CD4-positive, alpha-beta T cell (primary cell): ENCODE results near the gene CEP97. TPM values are rescaled to one million over a fixed set of nuclear protein-coding genes. Genes with fewer than 3 reads are reported as not detected.
A peak's percentile ranks its signal among the peaks of the same experiment; 100 is the strongest.

ENCODE experiments used
- ATAC-seq: fragments of 200-7000 bp; cut with Tn5 transposase; one replicate; pipeline ENCODE4 v1.10.0; 2022; ENCODE audit warnings: mild to moderate bottlenecking; ENCODE audit not compliant: poor library complexity
- CTCF ChIA-PET: fragments of 350-600 bp; sonication (Branson Sonifier 250); formaldehyde crosslinking; loops from one replicate; lab custom pipeline; 2021; ENCODE audit warnings: antibody characterized with exemption, inconsistent platforms; lab: Charles Lee
- POLR2A ChIA-PET: fragments of 350-600 bp; sonication (Branson Sonifier 250); formaldehyde crosslinking; loops from one replicate; lab custom pipeline; 2021; ENCODE audit warnings: antibody characterized with exemption, inconsistent platforms; lab: Charles Lee
- DNase-seq, 14 experiments: peaks; one replicate each; pipeline ENCODE4 v3.0.0-alpha.2; 2013 to 2020; ENCODE audit warnings: mixed read lengths in 2 of 14
- H3K27ac ChIP-seq, 2 donors: one replicate each; pipeline versions ENCODE4 v1.5.1 to v1.7.0; 2013; ENCODE audit warnings: low read length in 2 of 2, low read depth in 1 of 2, mild to moderate bottlenecking in 1 of 2
- H3K27me3 ChIP-seq, 2 experiments: 1 replicate in 1 of 2; 2 replicates in 1 of 2; pipeline versions ENCODE4 v1.6.1 to v1.7.0; 2013; ENCODE audit warnings: low read length in 2 of 2, control low read depth in 1 of 2, mild to moderate bottlenecking in 1 of 2, moderate library complexity in 1 of 2; ENCODE audit not compliant: insufficient read depth in 2 of 2, control insufficient read depth in 1 of 2
- H3K36me3 ChIP-seq: one replicate; pipeline ENCODE4 v1.6.1; 2013; ENCODE audit warnings: low read length, control low read depth; ENCODE audit not compliant: insufficient read depth
- H3K4me1 ChIP-seq: one replicate; pipeline ENCODE4 v1.6.1; 2013; ENCODE audit warnings: low read length, control low read depth; ENCODE audit not compliant: insufficient read depth
- H3K4me3 ChIP-seq: one replicate; pipeline ENCODE4 v1.5.1; 2013; ENCODE audit warnings: mild to moderate bottlenecking, low read length, moderate library complexity
- H3K9me3 ChIP-seq, 2 experiments: 1 replicate in 1 of 2; 2 replicates in 1 of 2; pipeline versions ENCODE4 v1.6.1 to v1.7.0; 2013; ENCODE audit warnings: low read length in 2 of 2, mild to moderate bottlenecking in 2 of 2, control low read depth in 1 of 2, moderate library complexity in 1 of 2; ENCODE audit not compliant: control insufficient read depth in 1 of 2, insufficient read depth in 1 of 2
- H3K27ac Mint-ChIP-seq: one replicate; pipeline ENCODE4 v1.8.0; 2020; ENCODE audit warnings: mixed read lengths
- H3K27me3 Mint-ChIP-seq: one replicate; pipeline ENCODE4 v1.8.0; 2021; ENCODE audit warnings: mixed read lengths
- H3K36me3 Mint-ChIP-seq: one replicate; pipeline ENCODE4 v1.8.0; 2021; ENCODE audit warnings: low read depth, mixed read lengths
- H3K4me1 Mint-ChIP-seq: one replicate; pipeline ENCODE4 v1.8.0; 2021; ENCODE audit warnings: low read depth, mixed read lengths
- H3K4me3 Mint-ChIP-seq: one replicate; pipeline ENCODE4 v1.8.0; 2020; ENCODE audit warnings: mild to moderate bottlenecking, mixed read lengths
- H3K9me3 Mint-ChIP-seq: one replicate; pipeline ENCODE4 v1.8.0; 2020; ENCODE audit warnings: mixed read lengths
- intact Hi-C, 2 experiments: fragments of 100-400 bp; cut with DNase I in 1 of 2; cut with micrococcal nuclease in 1 of 2; formaldehyde crosslinking; loops; one replicate each; pipeline versions ENCODE4 v1.15.1 to v1.9.0; 2023 to 2025; cut with DNase I, micrococcal nuclease
- total RNA-seq, 174 experiments: library from RNA in 2 of 174; stranded (reverse) in 2 of 174; gene quantifications; one replicate each; pipeline ENCODE4 v1.2.3 and lab custom pipeline; 2021 to 2026
- TF ChIP-seq, protein P1 (sequence below): fragments of 200-600 bp; IDR thresholded peaks from one replicate; pipeline ENCODE4 v1.8.0; 2022; ENCODE audit warnings: antibody characterized with exemption, mild to moderate bottlenecking

The CEP97 gene
- total RNA-seq, 2 experiments from 2014 or later = 6.3 to 6.6 TPM

DNA sequence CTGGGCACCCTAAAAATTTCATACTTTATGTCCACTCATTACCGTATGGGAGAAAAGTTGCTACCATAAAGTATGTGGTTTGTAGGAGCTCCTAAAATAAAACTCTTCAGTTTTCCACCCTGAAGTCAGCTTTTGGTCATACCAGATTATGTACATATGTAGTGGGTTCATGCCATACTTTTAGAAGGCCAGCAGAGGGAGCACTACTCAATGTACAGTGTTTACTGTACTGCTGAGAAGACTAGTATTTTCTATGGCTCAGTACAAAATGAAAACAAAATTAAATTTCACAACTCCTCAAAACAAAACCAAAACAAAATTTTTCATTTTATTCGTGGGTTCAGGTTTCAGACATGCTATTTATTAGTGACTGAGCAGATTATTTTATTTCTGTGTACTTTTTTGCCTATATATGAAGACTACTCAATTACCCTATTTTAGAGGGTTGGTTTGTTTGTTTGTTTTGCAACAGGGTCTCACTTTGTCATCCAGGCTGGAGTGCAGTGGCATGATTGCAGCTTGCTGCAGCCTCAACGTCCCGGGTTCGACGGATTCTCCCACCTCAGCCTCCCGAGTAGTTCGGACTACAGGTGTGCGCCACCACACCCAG lies 78.9 kb downstream of the CEP97 start:
- peak; percentile 100 for ATAC-seq
- H3K4me3 Mint-ChIP-seq = no peak overlapping the region
- H3K4me1 Mint-ChIP-seq = peaks cover 49% of the 10 kb centered on the region
- no peaks in the 10 kb centered on the region for H3K9me3 Mint-ChIP-seq
- peaks cover 8% of the 10 kb centered on the region for H3K4me1 ChIP-seq
- H3K27ac Mint-ChIP-seq = peak overlapping the region; percentile 76
- DNase-seq = peak in 11 of 14 experiments; percentile 15 to 89 (median 43)
- no peak overlapping the region for H3K27ac ChIP-seq
- TF ChIP-seq, protein P1, sequence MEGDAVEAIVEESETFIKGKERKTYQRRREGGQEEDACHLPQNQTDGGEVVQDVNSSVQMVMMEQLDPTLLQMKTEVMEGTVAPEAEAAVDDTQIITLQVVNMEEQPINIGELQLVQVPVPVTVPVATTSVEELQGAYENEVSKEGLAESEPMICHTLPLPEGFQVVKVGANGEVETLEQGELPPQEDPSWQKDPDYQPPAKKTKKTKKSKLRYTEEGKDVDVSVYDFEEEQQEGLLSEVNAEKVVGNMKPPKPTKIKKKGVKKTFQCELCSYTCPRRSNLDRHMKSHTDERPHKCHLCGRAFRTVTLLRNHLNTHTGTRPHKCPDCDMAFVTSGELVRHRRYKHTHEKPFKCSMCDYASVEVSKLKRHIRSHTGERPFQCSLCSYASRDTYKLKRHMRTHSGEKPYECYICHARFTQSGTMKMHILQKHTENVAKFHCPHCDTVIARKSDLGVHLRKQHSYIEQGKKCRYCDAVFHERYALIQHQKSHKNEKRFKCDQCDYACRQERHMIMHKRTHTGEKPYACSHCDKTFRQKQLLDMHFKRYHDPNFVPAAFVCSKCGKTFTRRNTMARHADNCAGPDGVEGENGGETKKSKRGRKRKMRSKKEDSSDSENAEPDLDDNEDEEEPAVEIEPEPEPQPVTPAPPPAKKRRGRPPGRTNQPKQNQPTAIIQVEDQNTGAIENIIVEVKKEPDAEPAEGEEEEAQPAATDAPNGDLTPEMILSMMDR = peak; percentile 93
- peaks cover 81% of the 10 kb centered on the region for H3K36me3 Mint-ChIP-seq
- peaks cover 34% of the 10 kb centered on the region for H3K36me3 ChIP-seq
- no peaks in the 10 kb centered on the region for H3K9me3 ChIP-seq
- CTCF ChIA-PET = interaction anchor here (0.6 to 2.1 kb wide), 22 partner anchors 8 to 733 kb away, joined by 3 to 15 read pairs (median 6); partner anchors contain the start of genes NFKBIZ, NXPE3 and RPL24
- intact Hi-C loops = loop anchor here (5.0 kb wide), 1 partner anchor 106 kb away; no protein-coding TSS in a partner anchor
- H3K4me3 ChIP-seq = no peak overlapping the region
- H3K27me3 Mint-ChIP-seq = no peaks in the 10 kb centered on the region
- POLR2A ChIA-PET = interaction anchor here (0.5 to 2.4 kb wide), 12 partner anchors 17 to 426 kb away, joined by 3 to 9 read pairs (median 5); partner anchors contain the start of genes CEP97, NFKBIZ, NXPE3 and ZBTB11
- H3K27me3 ChIP-seq = no peaks in the 10 kb centered on the region

DNA sequence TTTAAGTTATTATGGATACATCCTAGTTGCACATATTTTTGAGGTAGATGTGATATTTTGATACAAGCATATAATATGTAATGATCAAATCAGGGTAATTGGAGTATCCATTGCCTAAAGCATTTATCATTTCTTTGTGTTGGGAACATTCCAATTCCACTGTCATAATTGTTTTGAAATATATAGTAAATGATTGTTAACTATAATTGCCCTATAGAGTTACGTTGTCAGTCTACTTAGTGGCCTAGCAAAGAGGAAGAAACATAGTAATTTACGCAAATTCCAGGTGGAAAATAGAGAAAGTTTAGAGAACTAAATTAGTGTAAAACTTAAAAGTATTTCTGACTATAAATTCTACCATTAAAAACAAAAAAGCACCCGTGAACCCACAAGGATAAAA lies 79.5 kb downstream of the CEP97 start:
- peaks cover 82% of the 10 kb centered on the region for H3K36me3 Mint-ChIP-seq
- no peaks in the 10 kb centered on the region for H3K9me3 ChIP-seq
- CTCF ChIA-PET = interaction anchor here (1.4 to 2.0 kb wide), 4 partner anchors 10 to 425 kb away, joined by 7 to 13 read pairs (median 7); partner anchors contain the start of gene RPL24
- TF ChIP-seq, protein P1 = no peak
- H3K4me1 ChIP-seq = peaks cover 10% of the 10 kb centered on the region
- POLR2A ChIA-PET = interaction anchor here (1.2 to 2.4 kb wide), 3 partner anchors 18 to 80 kb away, joined by 3 to 8 read pairs (median 5); partner anchors contain the start of gene CEP97
- H3K36me3 ChIP-seq = peaks cover 39% of the 10 kb centered on the region
- H3K4me3 ChIP-seq = no peak overlapping the region
- intact Hi-C loops = loop anchor here (5.0 kb wide), 1 partner anchor 107 kb away; no protein-coding TSS in a partner anchor
- no peak overlapping the region for H3K27ac ChIP-seq
- ATAC-seq (no peak), DNase-seq (no peak)
- no peaks in the 10 kb centered on the region for H3K9me3 Mint-ChIP-seq
- H3K27ac Mint-ChIP-seq = peak overlapping the region; percentile 76
- H3K4me1 Mint-ChIP-seq = peaks cover 51% of the 10 kb centered on the region
- H3K27me3 Mint-ChIP-seq = no peaks in the 10 kb centered on the region
- H3K27me3 ChIP-seq = no peaks in the 10 kb centered on the region
- no peak overlapping the region for H3K4me3 Mint-ChIP-seq

DNA sequence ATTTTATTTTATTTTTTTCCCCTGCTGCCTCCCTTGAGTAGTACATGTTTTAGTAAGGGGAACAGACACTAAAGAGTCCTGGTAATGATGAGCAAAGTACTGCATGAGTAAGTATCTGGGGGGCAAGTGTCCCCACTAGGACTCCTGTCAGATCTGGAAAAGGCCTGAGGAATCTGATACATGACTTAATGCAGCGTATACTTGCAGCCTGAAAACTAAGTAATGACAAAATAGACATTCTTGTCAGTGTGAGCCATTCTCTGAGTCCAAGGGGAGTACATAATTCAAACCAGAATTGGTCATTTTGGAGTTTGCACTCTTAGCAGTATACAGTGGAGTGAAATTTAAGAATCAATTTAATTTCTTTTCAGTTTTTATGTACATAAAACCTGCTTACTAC lies 82.1 kb downstream of the CEP97 start:
- TF ChIP-seq, protein P1 = no peak

More for the DNA sequence above, 82.1 kb downstream of the CEP97 start:
- H3K27ac ChIP-seq = no peak overlapping the region
- intact Hi-C loops = loop anchor here in 1 of 2 experiments (5.0 kb wide), 1 partner anchor 731 kb away; no protein-coding TSS in a partner anchor
- H3K4me1 ChIP-seq = peaks cover 20% of the 10 kb centered on the region
- peaks cover 75% of the 10 kb centered on the region for H3K36me3 Mint-ChIP-seq
- H3K4me1 Mint-ChIP-seq = peaks cover 58% of the 10 kb centered on the region
- H3K4me3 ChIP-seq = no peak overlapping the region
- no peaks in the 10 kb centered on the region for H3K9me3 Mint-ChIP-seq
- DNase-seq (no peak), ATAC-seq (no peak)
- no peaks in the 10 kb centered on the region for H3K27me3 ChIP-seq
- H3K27me3 Mint-ChIP-seq = no peaks in the 10 kb centered on the region
- peaks cover 28% of the 10 kb centered on the region for H3K36me3 ChIP-seq
- ChIA-PET POLR2A (interaction anchor here (1.0 to 1.5 kb wide), 2 partner anchors 20 to 43 kb away, joined by 4 to 5 read pairs; partner anchors contain the start of gene NFKBIZ), CTCF (interaction anchor here (1.4 kb wide), 1 partner anchor 423 kb away, joined by 6 read pairs; no protein-coding TSS in a partner anchor)
- H3K27ac Mint-ChIP-seq = peak overlapping the region; percentile 32
- no peak overlapping the region for H3K4me3 Mint-ChIP-seq
- no peaks in the 10 kb centered on the region for H3K9me3 ChIP-seq
